GM12892 (cell line): ENCODE measurements around the gene JAKMIP3.

Source experiments
- POLR2A ChIP-seq: IDR thresholded peaks from 2 replicates; pipeline ENCODE4 v1.6.1; 2011; ENCODE audit warnings: low read depth, low read length, control low read depth
- POLR2AphosphoS5 ChIP-seq: IDR thresholded peaks from 2 replicates; pipeline ENCODE4 v1.6.1; 2011; ENCODE audit warnings: low read depth, low read length, control low read depth
- TAF1 ChIP-seq: IDR thresholded peaks from 2 replicates; pipeline ENCODE4 v1.6.1; 2011; ENCODE audit warnings: low read depth, mild to moderate bottlenecking, control low read depth, low read length, borderline replicate concordance

DNA sequence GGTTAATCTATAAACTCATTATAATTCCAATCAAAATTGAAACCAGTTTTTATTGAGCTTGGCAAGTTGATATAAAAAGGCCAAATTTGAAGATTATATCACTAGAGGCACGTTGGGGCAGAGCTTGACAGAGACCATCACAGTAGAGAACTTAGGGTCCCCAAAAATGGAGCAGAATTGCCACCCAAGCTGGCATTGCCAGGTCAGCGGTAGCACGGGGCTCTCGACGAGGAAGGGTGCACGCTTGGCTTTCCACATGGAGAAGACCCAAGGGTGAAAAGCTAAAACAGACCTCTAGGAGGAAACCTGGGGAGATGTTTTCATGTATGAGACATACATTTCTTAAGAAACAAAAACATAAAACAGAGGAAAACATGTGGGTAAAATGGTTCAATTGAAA, 4.3 kb upstream of the JAKMIP3 start:
- TF ChIP-seq POLR2A (no peak), TAF1 (no peak), POLR2AphosphoS5 (no peak)
